GM10266 (cell line): ENCODE results near the gene DLGAP1.

Experiments used
- DNase-seq: peaks from one replicate; pipeline ENCODE4 v3.0.0; 2012; ENCODE audit errors: extremely low spot score
- CTCF ChIP-seq: IDR thresholded peaks from 2 replicates; pipeline ENCODE4 v1.5.1; 2012; ENCODE audit warnings: mild to moderate bottlenecking, low read depth; ENCODE audit not compliant: control insufficient read depth, insufficient read depth; ENCODE audit errors: missing control alignments

DLGAP1 gene

GRCh38 chr18:3864669-3865298 lies 590.3 kb downstream of the DLGAP1 start:
- no peak for TF ChIP-seq CTCF
- DNase-seq = no peak

- no peak for TF ChIP-seq CTCF
- no peak for DNase-seq
Measured at GRCh38 chr18:3863593-3863992, 591.5 kb downstream of the DLGAP1 start.

- no peak for TF ChIP-seq CTCF
- no peak for DNase-seq
Measured at GRCh38 chr18:3863006-3863405, 592.1 kb downstream of the DLGAP1 start.

- no peak for DNase-seq
- no peak for TF ChIP-seq CTCF
Measured at GRCh38 chr18:3861495-3861894, 593.6 kb downstream of the DLGAP1 start.

GRCh38 chr18:3857544-3857943 lies 597.6 kb downstream of the DLGAP1 start:
- no peak for DNase-seq
- no peak for TF ChIP-seq CTCF

GRCh38 chr18:3855966-3856365 lies 599.1 kb downstream of the DLGAP1 start:
- DNase-seq = no peak
- no peak for TF ChIP-seq CTCF

GRCh38 chr18:3852321-3852720 lies 602.8 kb downstream of the DLGAP1 start:
- DNase-seq = no peak
- no peak for TF ChIP-seq CTCF
